GM19099 (cell line): ENCODE measurements around the gene PBX4.

ENCODE experiments used
- POLR2A ChIP-seq: IDR thresholded peaks from 3 replicates; pipeline ENCODE4 v1.6.1; 2011; ENCODE audit warnings: low read depth; ENCODE audit not compliant: insufficient read length; ENCODE audit errors: extremely low read depth

Gene PBX4

GRCh38 chr19:19619849-19620210, 1.3 kb upstream of the PBX4 start:
- TF ChIP-seq POLR2A: no peak

- no peak for TF ChIP-seq POLR2A
These were observed 828 bp upstream of the PBX4 start for GRCh38 chr19:19619181-19619848.

GRCh38 chr19:19615086-19615485, 3.4 kb downstream of the PBX4 start:
- no peak for TF ChIP-seq POLR2A

- TF ChIP-seq POLR2A: no peak
These were observed 5.0 kb downstream of the PBX4 start for GRCh38 chr19:19613506-19613905.

GRCh38 chr19:19610376-19611202, 7.9 kb downstream of the PBX4 start:
- TF ChIP-seq POLR2A: no peak

- no peak for TF ChIP-seq POLR2A
These were observed 12.5 kb downstream of the PBX4 start for GRCh38 chr19:19606021-19606420.

GRCh38 chr19:19602713-19603324, 15.7 kb downstream of the PBX4 start:
- no peak for TF ChIP-seq POLR2A

- no peak for TF ChIP-seq POLR2A
These were observed 16.3 kb downstream of the PBX4 start for GRCh38 chr19:19602136-19602712.

- no peak for TF ChIP-seq POLR2A
These were observed 17.6 kb downstream of the PBX4 start for GRCh38 chr19:19600793-19601330.

- TF ChIP-seq POLR2A: peak; percentile 31
These were observed 19.6 kb downstream of the PBX4 start for GRCh38 chr19:19598728-19599451.

- TF ChIP-seq POLR2A: no peak
These were observed 20.6 kb downstream of the PBX4 start for GRCh38 chr19:19597809-19598306.

- no peak for TF ChIP-seq POLR2A
These were observed 23.3 kb downstream of the PBX4 start for GRCh38 chr19:19595171-19595701.

- no peak for TF ChIP-seq POLR2A
These were observed 24.1 kb downstream of the PBX4 start for GRCh38 chr19:19594381-19594780.

GRCh38 chr19:19592690-19593089, 25.8 kb downstream of the PBX4 start:
- TF ChIP-seq POLR2A: no peak

- TF ChIP-seq POLR2A: peak; percentile 10
These were observed 27.2 kb downstream of the PBX4 start for GRCh38 chr19:19591133-19591825.
